GM12891 (cell line): ENCODE results near the gene JAM3.

ENCODE experiments used
- PAX5 ChIP-seq: IDR thresholded peaks from 2 replicates; pipeline ENCODE4 v1.6.1; 2011; ENCODE audit warnings: low read length, moderate library complexity, mild to moderate bottlenecking; ENCODE audit not compliant: insufficient read depth, severe bottlenecking
- POLR2A ChIP-seq: IDR thresholded peaks from 2 replicates; pipeline ENCODE4 v1.6.1; 2011; ENCODE audit warnings: low read depth, low read length, control low read depth
- POLR2AphosphoS5 ChIP-seq: IDR thresholded peaks from 2 replicates; pipeline ENCODE4 v1.6.1; 2011; ENCODE audit warnings: low read depth, low read length, control low read depth
- SPI1 ChIP-seq: IDR thresholded peaks from 2 replicates; pipeline ENCODE4 v1.6.1; 2011; ENCODE audit warnings: low read depth, low read length, control low read depth
- TAF1 ChIP-seq: IDR thresholded peaks from 2 replicates; pipeline ENCODE4 v1.6.1; 2011; ENCODE audit warnings: low read depth, low read length, control low read depth

DNA sequence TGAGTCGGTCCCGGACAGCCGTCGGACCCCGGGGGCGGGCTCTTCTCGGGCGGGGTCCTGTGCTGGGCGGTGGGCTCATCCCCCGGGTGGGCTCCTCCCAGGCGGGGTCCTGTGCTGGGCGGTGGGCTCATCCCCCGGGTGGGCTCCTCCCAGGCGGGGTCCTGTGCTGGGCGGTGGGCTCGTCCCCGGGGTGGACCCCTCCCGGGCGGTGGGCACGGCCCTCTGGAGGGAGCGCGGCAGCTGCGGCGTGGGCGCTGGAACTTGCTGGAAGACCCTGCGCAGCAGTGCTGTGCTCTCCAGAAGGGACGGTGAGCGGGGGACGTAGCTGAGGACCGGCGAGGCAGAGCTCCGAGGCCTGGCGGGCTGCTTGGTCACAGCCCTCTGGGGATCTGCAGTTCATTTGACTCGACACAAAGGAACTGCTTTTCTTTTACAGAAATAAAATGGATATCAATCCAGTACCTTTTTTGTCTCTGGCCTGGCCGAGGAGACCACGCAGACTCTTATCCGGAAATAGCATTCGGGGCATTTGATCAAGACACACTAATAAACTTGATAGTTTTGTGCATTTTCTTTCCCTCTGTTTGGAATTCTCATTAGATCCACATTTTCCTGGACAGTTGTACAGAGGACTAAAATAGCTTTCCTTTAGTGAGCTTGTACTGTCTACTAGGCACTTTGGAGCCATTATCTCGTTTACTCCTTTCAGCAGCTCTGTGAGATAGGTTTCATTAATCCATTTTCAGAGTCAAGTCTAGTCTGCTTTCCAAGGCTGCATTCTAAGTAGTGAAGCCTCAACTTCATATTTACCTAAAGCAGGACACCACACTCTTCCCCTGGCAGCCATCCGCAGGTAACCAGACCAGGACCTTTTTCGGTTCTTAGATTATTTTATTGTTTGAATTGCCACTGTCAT, 812 bp downstream of the JAM3 start:
- no peak for TF ChIP-seq POLR2A
- no peak for TF ChIP-seq POLR2AphosphoS5
- TF ChIP-seq TAF1 = no peak
- no peak for TF ChIP-seq SPI1
- no peak for TF ChIP-seq PAX5
